Activated T-cell treated with anti-CD3 and anti-CD28 coated beads, Interleukin-2, amount 50 U/mL, for 4 hours (primary cell): ENCODE results near the gene MAGOH. TPM values are rescaled to one million over a fixed set of nuclear protein-coding genes. Genes with fewer than 3 reads are reported as not detected.

ENCODE experiments used
- ATAC-seq, 2 donors: fragments of 200-7000 bp; cut with Tn5 transposase; one replicate each; pipeline ENCODE4 v1.10.0; 2021
- DNase-seq: peaks from one replicate; pipeline ENCODE4 v3.0.0-alpha.2; 2020
- H3K27me3 Mint-ChIP-seq: one replicate; pipeline ENCODE4 v1.8.0; 2021; ENCODE audit warnings: low read depth, mixed read lengths
- H3K36me3 Mint-ChIP-seq: one replicate; pipeline ENCODE4 v1.8.0; 2022; ENCODE audit warnings: mixed read lengths; ENCODE audit not compliant: insufficient read depth
- H3K4me1 Mint-ChIP-seq: one replicate; pipeline ENCODE4 v1.8.0; 2021; ENCODE audit warnings: low read depth, mixed read lengths
- H3K4me3 Mint-ChIP-seq: one replicate; pipeline ENCODE4 v1.8.0; 2021; ENCODE audit warnings: mild to moderate bottlenecking, moderate library complexity, mixed read lengths
- H3K9me3 Mint-ChIP-seq: one replicate; pipeline ENCODE4 v1.8.0; 2021; ENCODE audit warnings: mixed read lengths
- total RNA-seq, 3 donors: library from RNA; stranded (reverse); gene quantifications; one replicate each; pipeline ENCODE4 v1.2.1, GENCODE V29; 2021

Gene MAGOH
- total RNA-seq, 3 donors from 2014 or later = 147 to 157 (median 157) TPM

- H3K4me1 Mint-ChIP-seq = no peaks in the 10 kb centered on the region
- H3K4me3 Mint-ChIP-seq = no peak overlapping the region
- DNase-seq (no peak), ATAC-seq (no peak)
- peaks cover 27% of the 10 kb centered on the region for H3K36me3 Mint-ChIP-seq
- no peaks in the 10 kb centered on the region for H3K27me3 Mint-ChIP-seq
- H3K9me3 Mint-ChIP-seq = no peaks in the 10 kb centered on the region
These were observed 37.2 kb upstream of the MAGOH start for GRCh38 chr1:53275566-53275965.

GRCh38 chr1:53274541-53275185, 36.3 kb upstream of the MAGOH start:
- ATAC-seq = no peak
- DNase-seq = no peak
- H3K4me1 Mint-ChIP-seq = no peaks in the 10 kb centered on the region
- no peak overlapping the region for H3K4me3 Mint-ChIP-seq
- H3K9me3 Mint-ChIP-seq = no peaks in the 10 kb centered on the region
- peaks cover 31% of the 10 kb centered on the region for H3K36me3 Mint-ChIP-seq
- H3K27me3 Mint-ChIP-seq = no peaks in the 10 kb centered on the region

GRCh38 chr1:53274026-53274425, 35.7 kb upstream of the MAGOH start:
- H3K27me3 Mint-ChIP-seq = no peaks in the 10 kb centered on the region
- no peaks in the 10 kb centered on the region for H3K4me1 Mint-ChIP-seq
- no peak overlapping the region for H3K4me3 Mint-ChIP-seq
- no peak for ATAC-seq
- H3K36me3 Mint-ChIP-seq = peaks cover 31% of the 10 kb centered on the region
- H3K9me3 Mint-ChIP-seq = no peaks in the 10 kb centered on the region
- no peak for DNase-seq

- Mint-ChIP-seq H3K9me3 (no peaks in the 10 kb centered on the region), H3K4me1 (no peaks in the 10 kb centered on the region), H3K4me3 (no peak overlapping the region), H3K36me3 (peaks cover 31% of the 10 kb centered on the region), H3K27me3 (no peaks in the 10 kb centered on the region)
- ATAC-seq (no peak), DNase-seq (no peak)
These were observed 35.2 kb upstream of the MAGOH start for GRCh38 chr1:53273526-53273925.

GRCh38 chr1:53272349-53272748, 34.0 kb upstream of the MAGOH start:
- ATAC-seq (no peak), DNase-seq (no peak)
- H3K36me3 Mint-ChIP-seq = peaks cover 30% of the 10 kb centered on the region
- no peak overlapping the region for H3K4me3 Mint-ChIP-seq
- H3K4me1 Mint-ChIP-seq = no peaks in the 10 kb centered on the region
- no peaks in the 10 kb centered on the region for H3K9me3 Mint-ChIP-seq
- H3K27me3 Mint-ChIP-seq = no peaks in the 10 kb centered on the region

- ATAC-seq (no peak), DNase-seq (no peak)
- no peak overlapping the region for H3K4me3 Mint-ChIP-seq
- H3K4me1 Mint-ChIP-seq = no peaks in the 10 kb centered on the region
- no peaks in the 10 kb centered on the region for H3K9me3 Mint-ChIP-seq
- no peaks in the 10 kb centered on the region for H3K27me3 Mint-ChIP-seq
- H3K36me3 Mint-ChIP-seq = peaks cover 34% of the 10 kb centered on the region
These were observed 33.2 kb upstream of the MAGOH start for GRCh38 chr1:53271446-53272090.

GRCh38 chr1:53270873-53271272, 32.6 kb upstream of the MAGOH start:
- DNase-seq = no peak
- Mint-ChIP-seq H3K4me1 (no peaks in the 10 kb centered on the region), H3K9me3 (no peaks in the 10 kb centered on the region), H3K36me3 (peaks cover 41% of the 10 kb centered on the region), H3K27me3 (no peaks in the 10 kb centered on the region), H3K4me3 (no peak overlapping the region)
- no peak for ATAC-seq

- DNase-seq (no peak), ATAC-seq (no peak)
- Mint-ChIP-seq H3K27me3 (no peaks in the 10 kb centered on the region), H3K4me3 (no peak overlapping the region), H3K36me3 (peaks cover 44% of the 10 kb centered on the region), H3K4me1 (no peaks in the 10 kb centered on the region), H3K9me3 (no peaks in the 10 kb centered on the region)
These were observed 31.8 kb upstream of the MAGOH start for GRCh38 chr1:53270107-53270506.

GRCh38 chr1:53267761-53268160, 29.4 kb upstream of the MAGOH start:
- no peak for ATAC-seq
- no peaks in the 10 kb centered on the region for H3K9me3 Mint-ChIP-seq
- no peak for DNase-seq
- no peaks in the 10 kb centered on the region for H3K4me1 Mint-ChIP-seq
- no peak overlapping the region for H3K4me3 Mint-ChIP-seq
- H3K36me3 Mint-ChIP-seq = peaks cover 52% of the 10 kb centered on the region
- no peaks in the 10 kb centered on the region for H3K27me3 Mint-ChIP-seq

- Mint-ChIP-seq H3K27me3 (no peaks in the 10 kb centered on the region), H3K4me1 (no peaks in the 10 kb centered on the region), H3K4me3 (no peak overlapping the region), H3K9me3 (no peaks in the 10 kb centered on the region), H3K36me3 (peaks cover 54% of the 10 kb centered on the region)
- ATAC-seq (no peak), DNase-seq (no peak)
These were observed 27.7 kb upstream of the MAGOH start for GRCh38 chr1:53266038-53266437.

- H3K4me1 Mint-ChIP-seq = no peaks in the 10 kb centered on the region
- no peak for DNase-seq
- H3K27me3 Mint-ChIP-seq = no peaks in the 10 kb centered on the region
- ATAC-seq = no peak
- no peaks in the 10 kb centered on the region for H3K9me3 Mint-ChIP-seq
- no peak overlapping the region for H3K4me3 Mint-ChIP-seq
- H3K36me3 Mint-ChIP-seq = peaks cover 55% of the 10 kb centered on the region
These were observed 27.3 kb upstream of the MAGOH start for GRCh38 chr1:53265581-53265980.

- Mint-ChIP-seq H3K4me1 (no peaks in the 10 kb centered on the region), H3K36me3 (peaks cover 61% of the 10 kb centered on the region), H3K27me3 (no peaks in the 10 kb centered on the region), H3K9me3 (no peaks in the 10 kb centered on the region), H3K4me3 (no peak overlapping the region)
- no peak for DNase-seq
- ATAC-seq = no peak
These were observed 25.7 kb upstream of the MAGOH start for GRCh38 chr1:53264048-53264447.

GRCh38 chr1:53262000-53262399, 23.7 kb upstream of the MAGOH start:
- Mint-ChIP-seq H3K9me3 (no peaks in the 10 kb centered on the region), H3K36me3 (peaks cover 65% of the 10 kb centered on the region), H3K4me1 (no peaks in the 10 kb centered on the region), H3K27me3 (no peaks in the 10 kb centered on the region), H3K4me3 (no peak overlapping the region)
- DNase-seq (no peak), ATAC-seq (no peak)

- Mint-ChIP-seq H3K9me3 (no peaks in the 10 kb centered on the region), H3K4me1 (no peaks in the 10 kb centered on the region), H3K27me3 (no peaks in the 10 kb centered on the region), H3K4me3 (no peak overlapping the region), H3K36me3 (peaks cover 59% of the 10 kb centered on the region)
- ATAC-seq = no peak
- DNase-seq = no peak
These were observed 22.4 kb upstream of the MAGOH start for GRCh38 chr1:53260631-53261247.

- Mint-ChIP-seq H3K9me3 (no peaks in the 10 kb centered on the region), H3K27me3 (no peaks in the 10 kb centered on the region), H3K4me3 (no peak overlapping the region), H3K36me3 (peaks cover 57% of the 10 kb centered on the region), H3K4me1 (no peaks in the 10 kb centered on the region)
- DNase-seq = no peak
- no peak for ATAC-seq
These were observed 21.6 kb upstream of the MAGOH start for GRCh38 chr1:53259932-53260331.
